GM10847 (cell line): ENCODE data around the gene MCUR1.

Experiments
- POLR2A ChIP-seq: IDR thresholded peaks from 2 replicates; pipeline ENCODE4 v1.6.1; 2011; ENCODE audit not compliant: insufficient read length; ENCODE audit errors: extremely low read depth

Gene MCUR1

DNA sequence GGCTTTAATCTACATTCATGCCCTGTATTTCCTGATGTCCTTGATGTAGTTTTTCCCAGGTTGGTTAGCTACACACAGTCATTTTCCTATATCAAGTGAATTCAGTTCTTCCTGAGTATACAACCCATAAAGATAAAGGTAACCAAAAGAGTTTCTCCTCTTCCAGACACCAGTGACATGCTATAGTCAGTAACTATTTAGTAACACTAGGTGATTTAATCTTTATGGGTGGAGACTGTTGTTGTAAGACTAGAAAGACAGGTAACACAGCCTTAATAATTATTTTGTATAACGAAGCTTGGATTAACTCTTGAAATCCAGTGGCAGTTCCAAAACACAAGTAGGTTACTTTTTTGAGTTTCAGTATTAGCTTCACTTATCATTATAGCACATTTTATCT, 17.6 kb downstream of the MCUR1 start:
- no peak for TF ChIP-seq POLR2A

DNA sequence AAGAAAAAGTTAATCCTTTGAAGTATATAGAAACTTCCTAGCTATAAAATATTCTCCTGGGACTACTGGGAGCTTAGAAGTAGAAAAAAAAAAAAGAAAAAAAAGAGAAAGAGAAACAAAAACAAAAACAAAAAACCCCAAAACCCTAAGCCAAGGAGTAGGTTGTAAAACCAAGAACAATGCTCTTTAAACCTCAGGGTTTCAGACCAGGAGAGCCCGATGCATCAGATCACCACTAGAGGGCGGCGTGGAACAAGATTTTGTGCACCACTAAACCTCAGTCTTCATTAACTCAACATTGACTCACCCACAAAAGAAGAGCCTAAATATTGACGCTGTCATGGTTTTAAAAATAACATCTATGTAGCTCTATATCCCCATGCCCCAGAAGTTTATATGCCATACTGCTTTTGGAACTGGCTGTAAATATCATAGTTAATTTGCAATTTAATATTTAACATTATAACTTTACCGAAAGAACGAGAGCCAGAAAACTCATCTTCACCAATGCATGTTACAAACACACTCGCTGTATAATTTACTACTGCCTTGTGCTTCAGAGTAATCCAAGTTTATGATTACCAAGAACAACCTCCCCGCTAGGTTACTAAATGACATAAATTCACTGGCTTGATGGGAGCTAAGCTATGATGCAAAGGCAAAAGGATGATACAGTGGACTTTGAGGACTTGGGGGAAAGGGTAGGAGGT, 19.2 kb downstream of the MCUR1 start:
- no peak for TF ChIP-seq POLR2A

- no peak for TF ChIP-seq POLR2A
Observed at GRCh38 chr6:13794184-13794583, 20.2 kb downstream of the MCUR1 start.

GRCh38 chr6:13789746-13790145, 24.6 kb downstream of the MCUR1 start:
- no peak for TF ChIP-seq POLR2A

- TF ChIP-seq POLR2A = no peak
Observed at GRCh38 chr6:13788820-13789219, 25.5 kb downstream of the MCUR1 start.

- TF ChIP-seq POLR2A = no peak
Observed at GRCh38 chr6:13787137-13787536, 27.2 kb downstream of the MCUR1 start.

DNA sequence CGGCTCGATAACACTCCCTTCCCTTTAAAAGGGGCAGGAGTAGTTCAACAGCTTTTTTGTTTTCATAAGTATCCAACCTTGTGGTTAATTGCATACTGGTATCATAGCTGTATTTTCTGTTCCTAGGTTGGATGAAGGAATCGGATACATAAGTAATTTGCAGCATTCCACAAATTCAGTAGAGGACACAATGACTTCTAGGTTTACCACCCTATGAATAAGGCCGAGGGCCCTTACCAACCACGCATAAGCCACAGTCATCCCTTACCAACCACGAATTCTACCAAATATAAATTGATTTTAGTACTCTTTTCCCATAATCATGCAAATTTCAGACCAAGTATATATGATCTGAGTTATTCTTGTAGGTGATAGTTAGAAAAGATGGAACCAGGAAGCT, 36.3 kb downstream of the MCUR1 start:
- no peak for TF ChIP-seq POLR2A

GRCh38 chr6:13776602-13777001, 37.8 kb downstream of the MCUR1 start:
- no peak for TF ChIP-seq POLR2A

GRCh38 chr6:13769655-13770053, 44.7 kb downstream of the MCUR1 start:
- no peak for TF ChIP-seq POLR2A

- TF ChIP-seq POLR2A = no peak
Observed at GRCh38 chr6:13769034-13769654, 45.2 kb downstream of the MCUR1 start.

DNA sequence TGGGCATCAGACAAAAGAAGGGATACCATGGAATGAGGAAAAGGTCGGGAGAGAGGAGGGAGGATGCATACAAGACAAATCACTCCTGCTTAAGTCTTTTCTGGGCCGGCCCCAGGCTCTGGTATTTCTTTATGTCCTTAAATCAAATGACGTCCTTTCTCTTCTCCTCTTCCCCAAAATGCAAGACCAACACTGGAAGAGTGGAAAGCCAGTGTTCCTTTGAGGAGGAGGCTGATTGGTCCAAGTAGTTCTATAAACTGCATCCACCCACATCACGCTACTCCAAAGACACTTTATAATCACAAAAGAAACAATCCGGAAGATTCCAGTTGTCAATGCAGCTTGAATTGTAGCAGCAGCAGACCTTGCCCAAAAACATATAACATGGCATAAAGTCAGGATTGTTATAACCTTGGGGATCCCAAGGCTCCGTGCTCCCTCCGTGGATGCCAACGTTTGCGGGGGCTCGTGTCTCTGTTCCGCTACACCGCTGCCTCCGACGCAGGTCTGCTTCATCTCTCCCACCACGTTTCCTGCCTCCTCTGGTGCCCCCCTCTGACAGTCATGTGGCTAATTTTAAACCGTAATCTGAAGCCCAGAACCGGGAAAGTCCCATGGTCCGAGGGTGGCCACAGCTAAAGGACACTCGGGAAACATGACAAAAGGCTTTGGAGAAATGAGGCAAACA, 47.1 kb downstream of the MCUR1 start:
- no peak for TF ChIP-seq POLR2A

DNA sequence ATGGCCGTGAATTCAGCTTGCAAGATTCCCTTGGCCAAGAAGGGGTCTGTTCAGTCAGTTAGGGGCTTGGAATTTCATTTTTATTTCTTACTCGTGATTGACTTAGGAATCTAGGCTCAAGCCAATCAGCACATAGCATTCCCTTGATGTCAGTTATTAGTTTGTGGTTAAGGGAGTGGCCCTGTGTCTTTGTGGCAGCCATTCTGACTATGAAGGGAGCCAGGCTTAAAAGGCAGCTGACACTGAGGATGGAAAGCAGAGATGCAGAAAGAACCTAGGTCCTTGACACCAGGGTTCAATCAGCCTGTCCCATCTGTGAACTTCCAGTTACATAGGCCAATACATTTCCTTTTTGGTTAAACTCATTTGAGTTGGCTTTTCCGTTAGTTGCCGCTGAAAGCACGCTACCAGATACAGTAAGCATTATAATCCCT, 48.1 kb downstream of the MCUR1 start:
- TF ChIP-seq POLR2A = no peak

DNA sequence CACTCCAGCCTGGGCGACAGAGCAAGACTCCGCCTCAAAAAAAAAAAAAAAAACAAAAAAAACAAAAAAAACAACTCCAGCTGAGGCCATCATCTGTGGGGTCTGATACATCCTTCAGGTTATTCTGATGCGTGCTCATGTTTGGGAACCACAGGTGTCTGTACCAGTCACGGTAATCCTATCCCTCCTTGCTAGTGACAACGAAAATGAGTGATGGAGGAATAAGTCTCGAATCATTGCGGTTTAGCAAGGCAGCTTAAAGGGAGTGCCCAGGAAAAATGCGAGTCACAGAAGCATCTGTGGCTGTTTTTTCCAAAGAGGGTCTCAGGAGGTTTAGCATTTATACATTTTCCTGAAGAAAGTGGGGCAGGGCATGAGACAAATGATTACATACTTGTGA, 48.8 kb downstream of the MCUR1 start:
- TF ChIP-seq POLR2A = no peak

GRCh38 chr6:13764996-13765395, 49.4 kb downstream of the MCUR1 start:
- TF ChIP-seq POLR2A = no peak

- TF ChIP-seq POLR2A = no peak
Observed at GRCh38 chr6:13763740-13764381, 50.5 kb downstream of the MCUR1 start.

DNA sequence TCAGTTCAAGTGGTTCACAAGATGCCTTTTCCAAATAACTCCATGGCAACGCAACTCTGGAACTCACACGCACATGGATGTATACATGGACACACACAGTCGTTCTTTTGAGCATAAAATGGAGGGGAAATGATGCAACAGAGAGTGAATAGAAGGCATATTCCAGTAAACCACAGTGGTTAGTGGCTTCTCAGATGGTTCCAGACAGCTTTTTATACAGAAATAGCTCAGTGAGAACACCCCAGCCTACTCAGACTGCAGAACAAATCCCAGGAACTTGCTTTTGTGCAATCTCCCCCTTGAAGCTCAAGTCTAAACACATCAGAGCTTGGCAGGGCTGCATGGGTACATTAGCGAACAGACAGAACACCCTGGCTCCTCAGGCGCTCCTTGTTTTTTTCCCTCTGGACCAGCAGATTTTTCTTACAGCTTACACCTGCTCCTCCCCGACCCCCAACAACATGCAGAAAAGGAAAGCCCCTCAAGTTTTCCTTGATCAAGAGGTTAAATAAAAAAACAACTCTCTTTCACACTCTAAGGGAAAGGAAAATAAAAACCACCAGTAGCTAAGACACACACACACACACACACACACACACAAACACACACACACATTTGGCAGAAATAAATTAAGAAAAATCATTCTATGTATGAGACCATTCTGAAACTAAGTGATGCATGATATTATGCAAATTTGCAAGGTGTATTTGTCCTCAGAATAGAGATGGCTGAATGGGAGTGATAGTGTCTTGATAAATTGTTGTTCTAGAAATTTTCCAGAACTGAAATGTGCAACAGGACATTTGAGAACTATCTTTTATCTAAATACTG, 51.5 kb downstream of the MCUR1 start:
- no peak for TF ChIP-seq POLR2A
